MM.1S (cell line): Measurements from ENCODE around the gene SCN3B.

ENCODE experiments used
- DNase-seq: peaks from one replicate; pipeline ENCODE4 v3.0.0-alpha.2; 2015
- H2AFZ ChIP-seq: fragments of 300-600 bp; sonication (generic); 2 replicates; pipeline ENCODE4 v1.6.0; 2016; ENCODE audit warnings: antibody characterized with exemption, low read length
- H3F3A ChIP-seq: fragments of 300-600 bp; sonication (generic); 2 replicates; pipeline ENCODE4 v1.6.1; 2016; ENCODE audit warnings: mild to moderate bottlenecking, antibody characterized with exemption, low read length, moderate library complexity, mixed read lengths; ENCODE audit not compliant: insufficient read depth
- H3K27ac ChIP-seq: fragments of 300-600 bp; sonication (generic); 2 replicates; pipeline ENCODE4 v1.5.1; 2016; ENCODE audit warnings: mild to moderate bottlenecking, low read length
- H3K27me3 ChIP-seq: fragments of 300-600 bp; sonication (generic); replicated peaks from 2 replicates; pipeline ENCODE4 v1.6.0; 2016; ENCODE audit warnings: low read length; ENCODE audit not compliant: insufficient read depth
- H3K36me3 ChIP-seq: fragments of 300-600 bp; sonication (generic); replicated peaks from 2 replicates; pipeline ENCODE4 v1.6.1; 2016; ENCODE audit warnings: mild to moderate bottlenecking, low read length, mixed read lengths; ENCODE audit not compliant: insufficient read depth
- H3K4me1 ChIP-seq: fragments of 300-600 bp; sonication (generic); 2 replicates; pipeline ENCODE4 v1.6.1; 2016; ENCODE audit warnings: low read length, mixed read lengths
- H3K4me2 ChIP-seq: fragments of 300-600 bp; sonication (generic); 2 replicates; pipeline ENCODE4 v1.6.0; 2016; ENCODE audit warnings: low read depth, low read length
- H3K4me3 ChIP-seq: fragments of 300-600 bp; sonication (generic); 2 replicates; pipeline ENCODE4 v1.5.1; 2016; ENCODE audit warnings: low read length, mixed read lengths
- H3K79me2 ChIP-seq: fragments of 300-600 bp; sonication (generic); 2 replicates; pipeline ENCODE4 v1.6.1; 2016; ENCODE audit warnings: mixed run types, low read length, mixed read lengths
- H3K9ac ChIP-seq: fragments of 300-600 bp; sonication (generic); 2 replicates; pipeline ENCODE4 v1.6.1; 2016; ENCODE audit warnings: low read length, mixed read lengths
- H3K9me2 ChIP-seq: fragments of 300-600 bp; sonication (generic); replicated peaks from 2 replicates; pipeline ENCODE4 v1.6.1; 2016; ENCODE audit warnings: mild to moderate bottlenecking, low read length, mixed read lengths; ENCODE audit not compliant: insufficient read depth
- H3K9me3 ChIP-seq: fragments of 300-600 bp; sonication (generic); replicated peaks from 2 replicates; pipeline ENCODE4 v1.6.1; 2016; ENCODE audit warnings: mild to moderate bottlenecking, low read length, mixed read lengths; ENCODE audit not compliant: insufficient read depth
- H4K20me1 ChIP-seq: fragments of 300-600 bp; sonication (generic); 2 replicates; pipeline ENCODE4 v1.6.1; 2016; ENCODE audit warnings: mild to moderate bottlenecking, low read length, moderate library complexity, mixed read lengths; ENCODE audit not compliant: insufficient read depth
- CTCF ChIP-seq: fragments of 300-600 bp; sonication (generic); IDR thresholded peaks from 2 replicates; pipeline ENCODE4 v1.5.1; 2016; ENCODE audit warnings: antibody characterized with exemption, low read length, mixed read lengths
- EZH2 ChIP-seq: fragments of 300-600 bp; sonication (generic); optimal IDR thresholded peaks from 2 replicates; pipeline ENCODE3; 2017; ENCODE audit warnings: low read depth, mild to moderate bottlenecking, antibody characterized with exemption, low read length, mixed read lengths
- EZH2phosphoT487 ChIP-seq: fragments of 300-600 bp; sonication (generic); IDR thresholded peaks from 2 replicates; pipeline ENCODE4 v1.6.1; 2018; ENCODE audit warnings: antibody characterized with exemption, low read length

SCN3B gene

GRCh38 chr11:123700772-123701171, 46.3 kb upstream of the SCN3B start:
- no peaks in the 10 kb centered on the region for H3K27me3 ChIP-seq
- H3K9me3 ChIP-seq: no peaks in the 10 kb centered on the region
- no peaks in the 10 kb centered on the region for H3F3A ChIP-seq
- no peaks in the 10 kb centered on the region for H4K20me1 ChIP-seq
- H3K4me3 ChIP-seq: no peak overlapping the region
- H2AFZ ChIP-seq: no peak overlapping the region
- DNase-seq: no peak
- no peak overlapping the region for H3K27ac ChIP-seq
- TF ChIP-seq CTCF: no peak
- no peak for TF ChIP-seq EZH2phosphoT487
- TF ChIP-seq EZH2: no peak
- no peaks in the 10 kb centered on the region for H3K9me2 ChIP-seq
- H3K79me2 ChIP-seq: no peaks in the 10 kb centered on the region
- H3K4me2 ChIP-seq: no peak overlapping the region
- H3K4me1 ChIP-seq: no peaks in the 10 kb centered on the region
- H3K36me3 ChIP-seq: no peaks in the 10 kb centered on the region
- H3K9ac ChIP-seq: no peak overlapping the region

- H2AFZ ChIP-seq: no peak overlapping the region
- no peaks in the 10 kb centered on the region for H3K9me3 ChIP-seq
- peaks cover 4% of the 10 kb centered on the region; the same call in 1 of the 2 replicates for H3K4me1 ChIP-seq
- H3K36me3 ChIP-seq: no peaks in the 10 kb centered on the region
- no peak overlapping the region for H3K4me3 ChIP-seq
- no peaks in the 10 kb centered on the region for H3K79me2 ChIP-seq
- no peak overlapping the region for H3K27ac ChIP-seq
- H3K9me2 ChIP-seq: no peaks in the 10 kb centered on the region
- TF ChIP-seq EZH2 (no peak), CTCF (no peak), EZH2phosphoT487 (no peak)
- no peak overlapping the region for H3K4me2 ChIP-seq
- DNase-seq: no peak
- H3F3A ChIP-seq: no peaks in the 10 kb centered on the region
- no peaks in the 10 kb centered on the region for H4K20me1 ChIP-seq
- H3K27me3 ChIP-seq: no peaks in the 10 kb centered on the region
- H3K9ac ChIP-seq: no peak overlapping the region
Observed at GRCh38 chr11:123698546-123699127, 44.2 kb upstream of the SCN3B start.

- Histone ChIP-seq H3K27ac (no peak overlapping the region), H3K27me3 (no peaks in the 10 kb centered on the region), H3K9me2 (no peaks in the 10 kb centered on the region), H3K4me2 (no peak overlapping the region), H3K9me3 (no peaks in the 10 kb centered on the region), H3F3A (no peaks in the 10 kb centered on the region), H3K9ac (no peak overlapping the region), H4K20me1 (no peaks in the 10 kb centered on the region), H2AFZ (no peak overlapping the region), H3K4me1 (peaks cover 4% of the 10 kb centered on the region; the same call in 1 of the 2 replicates), H3K79me2 (no peaks in the 10 kb centered on the region), H3K4me3 (no peak overlapping the region), H3K36me3 (no peaks in the 10 kb centered on the region)
- DNase-seq: no peak
- TF ChIP-seq CTCF (no peak), EZH2phosphoT487 (no peak), EZH2 (no peak)
Observed at GRCh38 chr11:123696183-123696582, 41.8 kb upstream of the SCN3B start.
